Measurements from ENCODE around the gene SCEL. TPM values are rescaled to one million over a fixed set of nuclear protein-coding genes. Genes with fewer than 3 reads are reported as not detected.

The SCEL gene
- total and polyA plus RNA-seq, 2 of the 8 experiments (the other 6 are each of a cell fraction or from before 2014, with no cell fraction given) = not detected

DNA sequence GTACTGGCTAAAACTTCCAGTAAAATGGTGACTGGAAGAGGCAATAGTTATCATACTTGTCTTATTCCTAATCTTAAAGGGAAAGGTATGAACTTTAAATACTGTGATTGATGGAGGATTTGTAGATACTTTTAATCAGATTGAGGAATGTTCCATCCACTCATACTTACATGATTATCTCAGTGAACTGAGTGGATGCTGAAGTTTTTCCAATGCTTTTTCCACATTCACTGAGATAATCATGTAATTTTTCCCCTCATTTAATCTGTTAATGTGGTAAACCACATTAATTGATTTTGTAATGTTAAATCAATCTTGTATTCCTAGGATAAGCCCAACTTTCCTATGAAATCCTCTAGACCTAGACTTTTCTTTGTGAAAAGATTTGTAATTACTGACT, 17.2 kb upstream of the SCEL start:
- Histone ChIP-seq H3K36me3 (ENCODE audit: control insufficient read depth in 2 of 4, insufficient read depth in 4 of 4, low read length in 3 of 4) (no peaks in the 10 kb centered on the region), H3K79me2 (ENCODE audit: control insufficient read depth in 1 of 2, insufficient read depth in 2 of 2, low read length in 2 of 2) (no peaks in the 10 kb centered on the region), H4K91ac (replicated peaks; ENCODE audit: insufficient read length, low read length) (no peak overlapping the region), H2BK20ac (ENCODE audit: low read length) (no peak overlapping the region), H3K23me2 (ENCODE audit: low read depth, low read length) (no peaks in the 10 kb centered on the region), H3K4ac (replicated peaks; ENCODE audit: insufficient read length, low read depth, low read length) (no peak overlapping the region), H3K56ac (replicated peaks; ENCODE audit: insufficient read length, low read depth, low read length) (no peak overlapping the region), H3K18ac (ENCODE audit: extremely low read depth, low read length) (no peak overlapping the region), H4K8ac (ENCODE audit: extremely low read depth, insufficient read depth, low read length) (no peak overlapping the region), H3K4me3 (ENCODE audit: extremely low read depth in 1 of 4, insufficient read depth in 2 of 4, low read depth in 3 of 4, low read length in 4 of 4) (no peak overlapping the region), H2BK15ac (ENCODE audit: low read length) (no peak overlapping the region), H3K79me1 (ENCODE audit: low read depth, low read length) (no peaks in the 10 kb centered on the region), H3K14ac (ENCODE audit: insufficient read length) (no peak overlapping the region), H2AFZ (ENCODE audit: low read length) (no peak overlapping the region), H4K5ac (ENCODE audit: insufficient read length, low read depth, low read length) (no peak overlapping the region), H2BK5ac (ENCODE audit: low read depth, low read length) (no peak overlapping the region), H2AK5ac (ENCODE audit: low read depth, low read length) (no peak overlapping the region), H2BK12ac (ENCODE audit: low read depth, low read length) (no peak overlapping the region), H2BK120ac (replicated peaks; ENCODE audit: low read depth, low read length) (no peak overlapping the region), H3K27ac (ENCODE audit: low read depth, low read length) (no peak overlapping the region), H3K27me3 (replicated peaks in 1 of 4; ENCODE audit: control insufficient read depth in 3 of 4, extremely low read depth in 1 of 4, insufficient read depth in 3 of 4, low read length in 3 of 4) (no peaks in the 10 kb centered on the region), H3K4me2 (ENCODE audit: insufficient read depth in 1 of 2, low read depth in 2 of 2, low read length in 2 of 2) (no peak overlapping the region), H3K9me3 (ENCODE audit: insufficient read depth in 2 of 2, low read depth in 1 of 2, low read length in 1 of 2) (no peaks in the 10 kb centered on the region), H3K23ac (ENCODE audit: insufficient read length) (no peak overlapping the region), H4K20me1 (replicated peaks in 1 of 2; ENCODE audit: control insufficient read depth in 1 of 2, insufficient read depth in 2 of 2, low read length in 2 of 2) (no peaks in the 10 kb centered on the region), H3K9ac (replicated peaks in 1 of 4; ENCODE audit: extremely low read depth in 1 of 4, low read depth in 3 of 4, low read length in 3 of 4) (no peak overlapping the region), H3K4me1 (replicated peaks in 1 of 4; ENCODE audit: control insufficient read depth in 3 of 4, insufficient read depth in 4 of 4, low read length in 3 of 4) (no peaks in the 10 kb centered on the region; a peak in 1 of 7 replicates)
- CTCF ChIA-PET (ENCODE audit: partially characterized antibody) = no interaction called here
- POLR2A ChIA-PET (ENCODE audit: partially characterized antibody) = no interaction called here
- DNase-seq (ENCODE audit: low read depth in 1 of 2, low spot score in 2 of 2) = no peak
- no peak for FAIRE-seq
- TF ChIP-seq HDAC6 (IDR thresholded peaks at IDR 0.05; ENCODE audit: low read depth, low read length) (no peak), CTBP2 (IDR thresholded peaks at IDR 0.05; ENCODE audit: borderline replicate concordance, insufficient read depth, insufficient read length, low read length) (no peak), YY1 (IDR thresholded peaks at IDR 0.05; ENCODE audit: low read depth, low read length) (no peak), ASH2L (IDR thresholded peaks at IDR 0.05; ENCODE audit: low read length) (no peak), BCL11A (IDR thresholded peaks at IDR 0.05; ENCODE audit: low read depth in 2 of 2, low read length in 2 of 2) (no peak), SUZ12 (IDR thresholded peaks at IDR 0.05; ENCODE audit: low read length) (no peak), NANOG (IDR thresholded peaks at IDR 0.05; ENCODE audit: insufficient read depth, low read depth, low read length, poor library complexity, severe bottlenecking) (no peak), BACH1 (IDR thresholded peaks at IDR 0.05; ENCODE audit: low read length) (no peak), EGR1 (IDR thresholded peaks at IDR 0.05; ENCODE audit: borderline replicate concordance, low read depth, low read length) (no peak), SAP30 (IDR thresholded peaks at IDR 0.05; ENCODE audit: insufficient read depth, insufficient replicate concordance, low read length) (no peak)
